Lower leg skin (tissue), 4 donors: ENCODE measurements around the gene RAD51B. TPM values are rescaled to one million over a fixed set of nuclear protein-coding genes. Genes with fewer than 3 reads are reported as not detected.

Source experiments
- DNase-seq, 2 donors: peaks; one replicate each; pipeline ENCODE4 v3.0.0-alpha.2; 2019; ENCODE audit warnings: low spot score in 2 of 2
- H3K4me3 ChIP-seq: fragments of 200-600 bp; sonication (generic); 2 replicates; pipeline ENCODE4 v1.5.1; 2017; ENCODE audit warnings: mild to moderate bottlenecking, low read depth; ENCODE audit not compliant: poor library complexity, severe bottlenecking
- CTCF ChIP-seq, 3 donors: fragments of 450-650 bp; IDR thresholded peaks; one replicate each; pipeline ENCODE4 v1.5.1; 2016; ENCODE audit warnings: antibody characterized with exemption in 3 of 3, mild to moderate bottlenecking in 3 of 3, moderate library complexity in 2 of 3
- POLR2A ChIP-seq, 2 donors: fragments of 450-650 bp; IDR thresholded peaks; one replicate each; pipeline ENCODE4 v1.6.1; 2016 to 2017; ENCODE audit warnings: antibody characterized with exemption in 2 of 2, mild to moderate bottlenecking in 1 of 2, moderate library complexity in 1 of 2
- WGBS, 2 donors: methylation state at CpG; one replicate each; pipeline ENCODE4 v1.1.5; 2018; 5-methylcytosine and 5-hydroxymethylcytosine counted together
- intact Hi-C: fragments of 100-400 bp; cut with DNase I; formaldehyde crosslinking; loops from one replicate; pipeline ENCODE4 v1.15.0; 2023; ENCODE audit warnings: low total_unique reads
- total RNA-seq, 4 donors: library from RNA; depleted of rRNA; stranded (reverse); fragments of >200 nt; gene quantifications; one replicate each; pipeline ENCODE4 v1.1.0, GENCODE V29; 2016

The RAD51B gene
- total RNA-seq, 4 donors from 2014 or later: 6.1 to 27.2 (median 13.6) TPM

- intact Hi-C loops: no loop called here
- no peak for DNase-seq
- 90 to 98% methylated on average over 1 of the region's 1 CpG for WGBS, 2 donors
- no peak overlapping the region for H3K4me3 ChIP-seq
- no peak for TF ChIP-seq POLR2A (IDR thresholded peaks at IDR 0.05)
- no peak for TF ChIP-seq CTCF (IDR thresholded peaks at IDR 0.05)
These were observed 212.6 kb downstream of the RAD51B start for GRCh38 chr14:68032154-68032553.

GRCh38 chr14:68033336-68033932, 213.9 kb downstream of the RAD51B start:
- intact Hi-C loops: no loop called here
- DNase-seq: no peak
- WGBS, 2 donors: 33 to 70% methylated on average over 2 of the region's 2 CpGs
- no peak for TF ChIP-seq POLR2A (IDR thresholded peaks at IDR 0.05)
- TF ChIP-seq CTCF (IDR thresholded peaks at IDR 0.05): no peak
- H3K4me3 ChIP-seq: no peak overlapping the region

- TF ChIP-seq POLR2A (IDR thresholded peaks at IDR 0.05): no peak
- no peak for TF ChIP-seq CTCF (IDR thresholded peaks at IDR 0.05)
- WGBS, 2 donors: 62 to 76% methylated on average over 2 of the region's 2 CpGs
- no peak overlapping the region for H3K4me3 ChIP-seq
- intact Hi-C loops: no loop called here
- no peak for DNase-seq
These were observed 215.3 kb downstream of the RAD51B start for GRCh38 chr14:68034896-68035295.

- no peak for DNase-seq
- WGBS, 2 donors: 84 to 93% methylated on average over 6 of the region's 6 CpGs
These were observed 216.6 kb downstream of the RAD51B start for GRCh38 chr14:68036202-68036601.

GRCh38 chr14:68039593-68039992, 220.0 kb downstream of the RAD51B start:
- H3K4me3 ChIP-seq: no peak overlapping the region
- intact Hi-C loops: no loop called here
- TF ChIP-seq POLR2A (IDR thresholded peaks at IDR 0.05): no peak
- TF ChIP-seq CTCF (IDR thresholded peaks at IDR 0.05): no peak
- no peak for DNase-seq

More at GRCh38 chr14:68036202-68036601, 216.6 kb downstream of the RAD51B start:
- H3K4me3 ChIP-seq: no peak overlapping the region
- no peak for TF ChIP-seq POLR2A (IDR thresholded peaks at IDR 0.05)
- TF ChIP-seq CTCF (IDR thresholded peaks at IDR 0.05): no peak
- intact Hi-C loops: no loop called here
